GM21526 (cell line): ENCODE results near the gene BRICD5.
"Not testable (repeated sequence)": the region's sequence is repeated elsewhere in the genome, so short reads cannot be mapped to it uniquely, and the experiment has no call there.

Experiments used
- ATAC-seq: cut with Tn5 transposase; IDR thresholded peaks from one replicate; pipeline ENCODE4 v1.9.1; 2021; ENCODE audit warnings: moderate library complexity; ENCODE audit not compliant: unreplicated experiment, low FRiP score

Gene BRICD5

GRCh38 chr16:2204416-2205103, 6.1 kb downstream of the BRICD5 start:
- ATAC-seq = no peak

GRCh38 chr16:2203119-2203688, 7.5 kb downstream of the BRICD5 start:
- ATAC-seq = not testable (repeated sequence)

- no peak for ATAC-seq
These were observed 10.3 kb downstream of the BRICD5 start for GRCh38 chr16:2200313-2200712.

GRCh38 chr16:2199621-2200139, 11.0 kb downstream of the BRICD5 start:
- no peak for ATAC-seq

- no peak for ATAC-seq
These were observed 11.6 kb downstream of the BRICD5 start for GRCh38 chr16:2199095-2199494.

GRCh38 chr16:2198283-2198682, 12.4 kb downstream of the BRICD5 start:
- ATAC-seq = no peak

- no peak for ATAC-seq
These were observed 12.9 kb downstream of the BRICD5 start for GRCh38 chr16:2197765-2198164.

GRCh38 chr16:2196981-2197511, 13.6 kb downstream of the BRICD5 start:
- ATAC-seq = no peak

GRCh38 chr16:2196162-2196980, 14.3 kb downstream of the BRICD5 start, which contains the start of gene CASKIN1:
Gene CASKIN1, minus strand, starts transcription at chr16:2196605. Its CDS starts 173 bp downstream, at chr16:2196432.
- no peak for ATAC-seq

GRCh38 chr16:2195322-2196161, 15.1 kb downstream of the BRICD5 start:
- no peak for ATAC-seq

- no peak for ATAC-seq
These were observed 15.8 kb downstream of the BRICD5 start for GRCh38 chr16:2194852-2195321.

GRCh38 chr16:2194166-2194834, 16.4 kb downstream of the BRICD5 start:
- no peak for ATAC-seq

GRCh38 chr16:2191446-2191706, 19.3 kb downstream of the BRICD5 start:
- ATAC-seq = no peak

- no peak for ATAC-seq
These were observed 19.8 kb downstream of the BRICD5 start for GRCh38 chr16:2190659-2191445.

GRCh38 chr16:2190002-2190658, 20.5 kb downstream of the BRICD5 start:
- no peak for ATAC-seq

GRCh38 chr16:2189252-2189893, 21.3 kb downstream of the BRICD5 start:
- no peak for ATAC-seq

GRCh38 chr16:2188395-2188794, 22.3 kb downstream of the BRICD5 start:
- no peak for ATAC-seq

- ATAC-seq = no peak
These were observed 23.5 kb downstream of the BRICD5 start for GRCh38 chr16:2187212-2187611.
